Kasumi-1 (cell line): ENCODE data around the gene LINGO1.

ENCODE experiments used
- DNase-seq, 2 experiments: peaks; one replicate each; lab custom pipeline; 2025; lab: John Stamatoyannopoulos, UW

LINGO1 gene

GRCh38 chr15:77633134-77633912 is 611 bp upstream of the LINGO1 start:
- peak; percentile 38 to 49 for DNase-seq

- DNase-seq: no peak
Measured at GRCh38 chr15:77631745-77632533, 773 bp downstream of the LINGO1 start.

GRCh38 chr15:77630956-77631744 is 1.6 kb downstream of the LINGO1 start:
- no peak for DNase-seq

- DNase-seq: no peak
Measured at GRCh38 chr15:77630056-77630455, 2.7 kb downstream of the LINGO1 start.

- DNase-seq: no peak
Measured at GRCh38 chr15:77629070-77630030, 3.4 kb downstream of the LINGO1 start.

GRCh38 chr15:77628010-77628409 is 4.7 kb downstream of the LINGO1 start:
- DNase-seq: no peak

GRCh38 chr15:77627581-77627980 is 5.1 kb downstream of the LINGO1 start:
- no peak for DNase-seq

GRCh38 chr15:77627067-77627466 is 5.6 kb downstream of the LINGO1 start:
- no peak for DNase-seq

- DNase-seq: no peak
Measured at GRCh38 chr15:77626002-77626401, 6.7 kb downstream of the LINGO1 start.

- no peak for DNase-seq
Measured at GRCh38 chr15:77625376-77625775, 7.3 kb downstream of the LINGO1 start.

GRCh38 chr15:77624868-77625267 is 7.8 kb downstream of the LINGO1 start:
- DNase-seq: no peak

GRCh38 chr15:77623755-77624524 is 8.8 kb downstream of the LINGO1 start:
- DNase-seq: no peak

- DNase-seq: no peak
Measured at GRCh38 chr15:77622934-77623754, 9.6 kb downstream of the LINGO1 start.

GRCh38 chr15:77622209-77622933 is 10.3 kb downstream of the LINGO1 start:
- DNase-seq: no peak

- no peak for DNase-seq
Measured at GRCh38 chr15:77621847-77622208, 10.9 kb downstream of the LINGO1 start.

- DNase-seq: no peak
Measured at GRCh38 chr15:77620960-77621647, 11.6 kb downstream of the LINGO1 start.

- no peak for DNase-seq
Measured at GRCh38 chr15:77620297-77620696, 12.4 kb downstream of the LINGO1 start.

GRCh38 chr15:77619883-77620282 is 12.8 kb downstream of the LINGO1 start:
- no peak for DNase-seq
